WTC11 (cell line): ENCODE measurements around the gene CYP11A1.

Experiments used
- CTCF ChIP-seq: fragments of 200-600 bp; IDR thresholded peaks from 2 replicates; pipeline ENCODE4 v1.8.0; 2022; ENCODE audit warnings: antibody characterized with exemption
- E2F1 ChIP-seq: sonication (generic); formaldehyde crosslinking; IDR thresholded peaks from 2 replicates; pipeline ENCODE4 v1.8.0; 2022; ENCODE audit warnings: mild to moderate bottlenecking, missing genetic modification reagents
- IRF1 ChIP-seq: sonication (generic); formaldehyde crosslinking; IDR thresholded peaks from 2 replicates; pipeline ENCODE4 v1.8.0; 2023; ENCODE audit warnings: missing genetic modification reagents
- JUN ChIP-seq: sonication (generic); formaldehyde crosslinking; IDR thresholded peaks from 2 replicates; pipeline ENCODE4 v1.8.0; 2023; ENCODE audit warnings: mild to moderate bottlenecking, missing genetic modification reagents

GRCh38 chr15:74350295-74351275 is 16.9 kb downstream of the CYP11A1 start:
- no peak for TF ChIP-seq CTCF
- TF ChIP-seq E2F1 (CRISPR knock-in tag), result no peak
- no peak for TF ChIP-seq IRF1
- no peak for TF ChIP-seq JUN (CRISPR knock-in tag)
